GM23248 (cell line): Measurements from ENCODE around the gene MED8.

Experiments used
- EZH2 ChIP-seq: fragments of 200-600 bp; sonication (generic); IDR thresholded peaks from 2 replicates; pipeline ENCODE4 v1.6.1; 2018; ENCODE audit warnings: antibody characterized with exemption, mild to moderate bottlenecking; ENCODE audit not compliant: insufficient read depth, poor library complexity, severe bottlenecking
- EZH2phosphoT487 ChIP-seq: fragments of 200-600 bp; sonication (generic); IDR thresholded peaks from 2 replicates; pipeline ENCODE4 v1.6.1; 2018; ENCODE audit warnings: antibody characterized with exemption, moderate library complexity, mild to moderate bottlenecking, low read depth; ENCODE audit not compliant: insufficient read depth

- no peak for TF ChIP-seq EZH2phosphoT487
- no peak for TF ChIP-seq EZH2
Observed at GRCh38 chr1:43435146-43436145, 45.8 kb upstream of the MED8 start.
